HG03095 (cell line): ENCODE data around the gene BCAS3.
"Not testable (repeated sequence)": the region's sequence is repeated elsewhere in the genome, so short reads cannot be mapped to it uniquely, and the experiment has no call there.

Experiments used
- ATAC-seq: cut with Tn5 transposase; IDR thresholded peaks from one replicate; pipeline ENCODE4 v1.9.1; 2021; ENCODE audit warnings: moderate library complexity; ENCODE audit not compliant: unreplicated experiment

Gene BCAS3

GRCh38 chr17:61427567-61427966 lies 749.9 kb downstream of the BCAS3 start:
- no peak for ATAC-seq

GRCh38 chr17:61429274-61429673 lies 751.6 kb downstream of the BCAS3 start:
- ATAC-seq = no peak

- ATAC-seq = not testable (repeated sequence)
Measured at GRCh38 chr17:61429831-61430230, 752.2 kb downstream of the BCAS3 start.

GRCh38 chr17:61431594-61432311 lies 754.1 kb downstream of the BCAS3 start:
- ATAC-seq = no peak

GRCh38 chr17:61436273-61436672 lies 758.6 kb downstream of the BCAS3 start:
- no peak for ATAC-seq

- no peak for ATAC-seq
Measured at GRCh38 chr17:61436995-61437704, 759.5 kb downstream of the BCAS3 start.

GRCh38 chr17:61440697-61441096 lies 763.0 kb downstream of the BCAS3 start:
- no peak for ATAC-seq

GRCh38 chr17:61441507-61441906 lies 763.9 kb downstream of the BCAS3 start:
- ATAC-seq = not testable (repeated sequence)

- ATAC-seq = no peak
Measured at GRCh38 chr17:61442136-61442775, 764.6 kb downstream of the BCAS3 start.
